Kidney capillary endothelial cell (primary cell): ENCODE results near the gene RABGGTB.
A peak's percentile ranks its signal among the peaks of the same experiment; 100 is the strongest.
"Not testable (repeated sequence)": the region's sequence is repeated elsewhere in the genome, so short reads cannot be mapped to it uniquely, and the experiment has no call there.

Experiments
- DNase-seq: peaks from one replicate; pipeline ENCODE4 v3.0.0-alpha.2; 2018; ENCODE audit warnings: low spot score

Gene RABGGTB

GRCh38 chr1:75785983-75786853 is at the start of gene RABGGTB:
Gene RABGGTB (plus strand): TSS chr1:75786256. CDS start chr1:75786272, 16 bp downstream.
- DNase-seq, result peak; percentile 97

GRCh38 chr1:75742047-75742625 is 43.9 kb upstream of the RABGGTB start:
- no peak for DNase-seq

- DNase-seq, result no peak
Measured at GRCh38 chr1:75745276-75745675, 40.8 kb upstream of the RABGGTB start.

- DNase-seq, result not testable (repeated sequence)
Measured at GRCh38 chr1:75757210-75757609, 28.8 kb upstream of the RABGGTB start.

- not testable (repeated sequence) for DNase-seq
Measured at GRCh38 chr1:75758543-75758942, 27.5 kb upstream of the RABGGTB start.

GRCh38 chr1:75764057-75764655 is 21.9 kb upstream of the RABGGTB start:
- no peak for DNase-seq

GRCh38 chr1:75765697-75766355 is 20.2 kb upstream of the RABGGTB start:
- peak; percentile 59 for DNase-seq

GRCh38 chr1:75768016-75768415 is 18.0 kb upstream of the RABGGTB start:
- DNase-seq, result no peak

- no peak for DNase-seq
Measured at GRCh38 chr1:75770761-75771160, 15.3 kb upstream of the RABGGTB start.

- no peak for DNase-seq
Measured at GRCh38 chr1:75771978-75772377, 14.1 kb upstream of the RABGGTB start.

GRCh38 chr1:75777812-75778211 is 8.2 kb upstream of the RABGGTB start:
- not testable (repeated sequence) for DNase-seq

- DNase-seq, result not testable (repeated sequence)
Measured at GRCh38 chr1:75778694-75779093, 7.4 kb upstream of the RABGGTB start.

GRCh38 chr1:75780183-75780582 is 5.9 kb upstream of the RABGGTB start:
- DNase-seq, result not testable (repeated sequence)

- DNase-seq, result not testable (repeated sequence)
Measured at GRCh38 chr1:75783920-75784319, 2.1 kb upstream of the RABGGTB start.

- no peak for DNase-seq
Measured at GRCh38 chr1:75785320-75785982, 605 bp upstream of the RABGGTB start.

- no peak for DNase-seq
Measured at GRCh38 chr1:75786901-75787493, 941 bp downstream of the RABGGTB start.

GRCh38 chr1:75787524-75787923 is 1.5 kb downstream of the RABGGTB start:
- no peak for DNase-seq

GRCh38 chr1:75789988-75790387 is 3.9 kb downstream of the RABGGTB start:
- no peak for DNase-seq

- DNase-seq, result no peak
Measured at GRCh38 chr1:75791022-75791421, 5.0 kb downstream of the RABGGTB start.

- no peak for DNase-seq
Measured at GRCh38 chr1:75792091-75792490, 6.0 kb downstream of the RABGGTB start.

- DNase-seq, result no peak
Measured at GRCh38 chr1:75794382-75794781, 8.3 kb downstream of the RABGGTB start.
